ENCODE data around the gene RHBDL1.
A peak's percentile ranks its signal among the peaks of the same experiment; 100 is the strongest.

The RHBDL1 gene

DNA sequence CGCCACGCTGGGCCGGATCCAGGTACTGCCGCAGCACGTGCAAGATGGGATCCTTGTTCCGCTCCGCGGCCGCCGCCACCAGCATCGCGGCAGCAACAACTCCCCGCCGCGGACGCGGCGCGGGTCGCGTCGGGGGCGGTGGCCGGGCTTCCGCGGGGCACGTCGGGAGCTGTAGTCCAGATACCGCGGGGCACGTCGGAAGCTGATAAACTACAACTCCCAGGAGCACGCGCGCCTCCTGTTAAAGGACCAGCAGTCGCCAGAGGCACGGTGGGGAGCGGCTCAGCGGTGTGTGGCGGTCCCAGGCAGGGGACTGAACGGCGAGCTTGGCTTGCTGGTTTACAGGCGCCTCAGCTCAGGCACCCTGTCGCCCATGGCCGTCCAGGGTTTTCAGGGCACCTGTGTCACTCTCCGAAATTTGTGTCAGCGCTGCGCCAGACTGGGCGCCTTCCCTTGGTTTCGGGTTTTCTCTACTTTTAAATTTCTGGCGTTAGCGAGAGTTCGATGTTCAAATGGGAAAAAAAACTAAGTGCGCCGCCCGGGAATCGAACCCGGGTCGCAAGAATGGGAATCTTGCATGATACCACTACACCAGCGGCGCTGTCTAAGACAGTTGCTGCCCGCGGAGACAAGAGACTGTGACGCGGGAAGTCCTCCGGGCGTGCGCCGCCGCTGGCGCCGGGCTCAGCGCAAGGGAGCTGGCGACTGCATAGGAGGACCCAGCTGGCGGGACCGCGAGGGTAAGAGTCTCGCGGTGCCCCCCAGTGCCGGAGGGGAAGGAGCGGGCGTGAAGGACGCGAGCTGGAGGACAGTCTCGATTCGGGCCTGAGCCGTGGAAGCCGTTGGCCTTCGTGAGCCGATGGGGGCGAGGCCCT lies 39.0 kb upstream of the RHBDL1 start, which contains the start of gene METTL26:
TSS of gene METTL26 (minus strand) at position 100 of the 875 bp plus-strand sequence. CDS start at position 85, 15 bp downstream.
- peak; percentile 82 to 85 for DNase-seq (ENCODE audit: low read depth in 2 of 2)

GRCh38 chr16:637081-638018 lies 38.1 kb upstream of the RHBDL1 start:
- DNase-seq (ENCODE audit: low read depth in 2 of 2): peak; percentile 73 to 74

DNA sequence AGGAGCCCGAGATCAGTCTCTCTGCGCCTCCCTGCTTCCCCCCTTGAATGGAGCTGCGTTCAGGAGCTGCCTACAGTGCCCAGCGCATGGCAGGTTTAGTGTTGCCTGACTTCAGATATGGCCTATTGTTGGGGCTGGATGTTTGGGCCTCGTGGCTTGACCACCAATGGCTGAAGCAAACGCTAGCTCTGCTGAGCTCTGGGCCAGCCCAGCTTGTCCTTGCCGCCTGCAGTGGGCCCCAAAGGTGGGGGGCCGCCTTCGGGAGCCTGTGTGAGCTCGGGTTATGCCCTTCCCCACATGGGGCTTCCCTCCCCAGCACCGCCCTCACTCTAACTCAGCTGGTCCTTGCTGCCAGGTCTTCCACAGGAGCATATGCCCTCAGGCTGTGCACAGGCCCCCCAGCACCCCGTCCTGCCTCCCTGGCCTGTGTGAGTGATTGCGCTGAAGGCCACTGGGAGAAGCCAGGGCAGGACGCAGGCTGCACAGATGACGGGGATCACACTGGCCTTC lies 37.4 kb upstream of the RHBDL1 start:
- DNase-seq (ENCODE audit: low read depth in 2 of 2): no peak

DNA sequence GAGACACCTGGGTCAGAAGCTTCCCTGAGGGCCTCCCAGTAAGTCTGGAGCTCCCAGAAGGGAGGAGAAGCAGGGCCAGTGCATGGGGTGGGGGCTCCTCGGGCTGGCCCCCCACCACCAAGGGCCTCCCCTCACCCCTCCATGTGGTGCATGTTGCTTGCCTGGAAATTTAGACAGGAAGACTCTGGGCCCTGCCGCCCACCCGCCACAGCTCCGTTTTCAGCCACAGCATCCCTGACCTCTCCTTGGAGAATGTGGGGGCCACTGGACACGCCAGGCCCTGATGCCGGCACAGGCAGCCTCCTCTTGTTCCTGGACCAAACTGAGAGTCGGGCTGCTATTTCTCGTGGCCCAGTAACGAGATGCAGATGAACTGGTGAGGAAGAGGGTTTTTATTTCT lies 36.6 kb upstream of the RHBDL1 start:
- no peak for DNase-seq (ENCODE audit: low read depth in 2 of 2)

DNA sequence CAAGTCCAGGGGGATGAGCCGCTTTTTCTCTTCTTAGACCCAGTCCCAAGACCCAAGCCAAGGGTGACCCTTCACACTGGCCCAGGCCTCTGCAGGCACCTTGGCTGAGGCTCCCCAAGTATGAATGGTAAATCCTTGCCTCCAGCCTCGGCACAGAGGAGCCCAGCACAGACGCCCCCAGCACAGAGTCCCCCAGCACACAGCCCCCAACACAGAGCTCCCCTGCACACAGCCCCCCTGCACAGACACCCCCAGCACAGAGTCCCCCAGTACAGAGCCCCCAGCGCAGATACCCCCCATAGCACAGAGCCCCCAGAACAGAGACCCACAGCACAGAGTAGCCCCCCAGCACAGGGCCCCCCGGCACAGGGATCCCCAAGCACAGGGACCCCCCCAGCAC lies 34.9 kb upstream of the RHBDL1 start:
- DNase-seq (ENCODE audit: low read depth in 2 of 2): no peak

GRCh38 chr16:641326-642188 lies 33.9 kb upstream of the RHBDL1 start, which contains the start of gene MCRIP2:
MCRIP2 (plus strand) TSS chr16:641828; CDS start chr16:641992, 164 bp downstream.
- DNase-seq (ENCODE audit: low read depth in 2 of 2): peak; percentile 22 to 57

DNA sequence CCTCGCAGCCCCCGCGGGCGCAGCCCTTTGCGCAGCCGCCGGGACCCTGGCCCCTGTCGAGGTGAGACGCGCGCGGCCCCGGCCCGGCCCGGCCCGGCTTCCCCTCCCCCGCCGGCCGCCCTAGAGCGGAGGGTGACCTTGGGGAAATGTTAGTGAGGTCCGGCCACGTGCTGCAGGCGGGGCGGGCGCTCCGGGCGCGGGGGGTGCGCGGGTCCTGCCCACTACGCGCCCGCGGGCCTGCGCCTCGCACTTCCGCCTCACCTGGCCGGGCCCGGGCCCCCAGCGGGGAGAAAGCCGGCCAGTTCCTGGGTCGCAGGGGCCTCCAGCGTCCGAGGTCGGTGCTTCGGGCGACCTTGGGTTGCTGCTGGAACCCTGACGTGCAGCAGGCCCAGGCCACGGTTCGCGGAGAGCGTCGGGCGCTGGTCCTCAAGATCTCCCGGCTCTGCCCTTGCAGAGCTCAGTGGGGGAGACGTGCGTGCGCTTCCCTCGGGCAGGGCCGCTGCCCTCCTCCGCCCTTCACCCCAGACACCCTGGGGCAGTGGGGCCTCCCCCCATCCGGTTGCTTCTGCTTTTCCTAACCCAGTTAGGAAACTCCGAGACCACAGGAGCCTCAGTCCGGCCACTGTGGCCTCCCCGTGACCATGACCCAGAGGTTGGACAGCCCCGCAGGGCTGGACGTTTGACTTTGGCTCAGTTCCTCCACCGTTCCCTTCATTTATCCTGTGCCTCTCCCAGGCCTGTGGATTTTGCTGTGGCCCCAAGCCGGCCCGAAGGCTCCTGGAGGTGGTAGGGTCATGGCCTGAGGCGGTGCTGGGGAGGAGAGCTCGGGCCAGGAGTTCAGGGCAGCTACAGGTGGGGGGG lies 33.1 kb upstream of the RHBDL1 start:
- no peak for DNase-seq (ENCODE audit: low read depth in 2 of 2)

DNA sequence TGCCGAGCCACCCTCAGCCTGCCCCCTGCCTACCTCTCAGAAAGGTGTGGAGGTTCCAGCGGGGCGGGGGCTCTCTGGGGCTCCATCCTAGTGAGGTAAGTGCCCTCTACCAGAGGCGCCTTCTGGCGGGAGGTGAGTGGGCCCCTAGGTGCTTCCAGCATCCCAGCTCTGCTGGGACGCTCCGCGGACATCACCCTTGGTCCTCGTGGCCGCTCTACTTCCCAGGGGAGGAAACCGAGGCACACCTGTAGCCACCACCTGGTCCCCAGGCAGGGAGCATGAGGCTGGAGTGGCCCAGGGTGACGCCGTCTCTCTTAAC lies 32.5 kb upstream of the RHBDL1 start:
- no peak for DNase-seq (ENCODE audit: low read depth in 2 of 2)

GRCh38 chr16:644556-644955 lies 30.9 kb upstream of the RHBDL1 start:
- DNase-seq (ENCODE audit: low read depth in 2 of 2): no peak

DNA sequence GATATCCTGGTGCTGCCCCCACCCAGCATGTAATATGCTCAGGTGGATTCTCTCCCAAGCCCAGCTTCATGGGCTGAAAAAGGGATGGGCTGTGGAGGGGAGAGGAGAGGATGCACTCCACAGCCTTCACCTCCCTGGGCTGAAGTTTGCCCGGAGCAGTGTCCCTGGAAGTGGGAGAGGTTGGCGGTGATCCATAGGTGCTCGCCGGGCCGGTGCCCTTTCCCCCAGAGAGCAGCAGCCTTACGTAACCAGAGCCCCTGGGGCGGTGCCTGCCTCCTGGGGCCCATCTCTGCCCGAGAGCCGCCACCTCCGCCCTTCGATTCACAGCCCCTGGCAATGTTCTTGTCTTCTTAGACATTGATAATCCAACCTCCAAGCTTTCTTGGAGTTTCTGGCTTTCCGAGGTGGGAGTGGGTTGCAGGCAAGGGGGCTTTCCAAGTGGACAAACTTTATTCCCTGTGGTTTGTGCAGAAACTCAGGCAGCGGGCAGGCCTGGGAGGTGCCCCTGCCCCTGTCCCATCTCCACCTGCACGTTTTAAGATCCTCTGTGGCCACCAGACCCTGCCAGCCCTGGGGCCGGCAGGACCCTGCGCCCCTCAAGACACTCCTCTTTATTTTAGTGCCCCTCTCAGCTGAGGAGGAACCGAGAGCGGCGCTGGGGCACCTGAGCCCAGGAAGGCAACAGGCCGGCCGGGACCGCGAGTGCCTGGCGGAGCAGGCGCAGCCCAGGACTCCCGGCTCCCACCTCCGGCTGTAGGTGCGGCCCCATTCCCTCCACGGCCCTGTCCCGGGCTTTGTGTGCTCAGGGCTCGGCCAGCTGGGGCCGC lies 29.4 kb upstream of the RHBDL1 start:
- no peak for DNase-seq (ENCODE audit: low read depth in 2 of 2)

DNA sequence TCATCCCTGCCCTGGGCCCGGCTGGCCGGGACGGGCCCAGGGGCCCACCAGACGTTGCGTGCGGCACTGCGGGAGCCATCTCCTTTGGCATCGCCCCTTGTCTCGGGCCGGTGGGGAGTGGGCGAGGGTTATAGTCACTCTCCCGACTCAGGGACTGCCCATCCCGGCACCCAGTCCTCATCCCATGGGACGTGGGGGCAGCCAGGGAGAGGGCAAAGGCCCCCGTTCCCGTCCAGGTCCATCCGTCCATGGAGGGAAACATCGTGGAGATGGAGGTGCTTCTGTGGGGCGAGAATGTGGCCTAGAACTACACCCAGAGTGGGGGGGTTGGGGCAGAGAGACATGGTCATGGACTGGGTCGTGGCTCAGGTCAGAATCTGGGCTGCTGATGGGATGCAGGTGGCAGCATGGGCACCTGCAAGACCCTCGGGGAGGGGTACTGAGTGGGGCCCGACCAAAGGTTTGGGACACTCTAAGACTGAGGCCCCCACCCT lies 28.7 kb upstream of the RHBDL1 start:
- no peak for DNase-seq (ENCODE audit: low read depth in 2 of 2)

- no peak for DNase-seq (ENCODE audit: low read depth in 2 of 2)
Measured at GRCh38 chr16:647173-647902, 28.1 kb upstream of the RHBDL1 start.

- no peak for DNase-seq (ENCODE audit: low read depth in 2 of 2)
Measured at GRCh38 chr16:648071-648780, 27.2 kb upstream of the RHBDL1 start.

DNA sequence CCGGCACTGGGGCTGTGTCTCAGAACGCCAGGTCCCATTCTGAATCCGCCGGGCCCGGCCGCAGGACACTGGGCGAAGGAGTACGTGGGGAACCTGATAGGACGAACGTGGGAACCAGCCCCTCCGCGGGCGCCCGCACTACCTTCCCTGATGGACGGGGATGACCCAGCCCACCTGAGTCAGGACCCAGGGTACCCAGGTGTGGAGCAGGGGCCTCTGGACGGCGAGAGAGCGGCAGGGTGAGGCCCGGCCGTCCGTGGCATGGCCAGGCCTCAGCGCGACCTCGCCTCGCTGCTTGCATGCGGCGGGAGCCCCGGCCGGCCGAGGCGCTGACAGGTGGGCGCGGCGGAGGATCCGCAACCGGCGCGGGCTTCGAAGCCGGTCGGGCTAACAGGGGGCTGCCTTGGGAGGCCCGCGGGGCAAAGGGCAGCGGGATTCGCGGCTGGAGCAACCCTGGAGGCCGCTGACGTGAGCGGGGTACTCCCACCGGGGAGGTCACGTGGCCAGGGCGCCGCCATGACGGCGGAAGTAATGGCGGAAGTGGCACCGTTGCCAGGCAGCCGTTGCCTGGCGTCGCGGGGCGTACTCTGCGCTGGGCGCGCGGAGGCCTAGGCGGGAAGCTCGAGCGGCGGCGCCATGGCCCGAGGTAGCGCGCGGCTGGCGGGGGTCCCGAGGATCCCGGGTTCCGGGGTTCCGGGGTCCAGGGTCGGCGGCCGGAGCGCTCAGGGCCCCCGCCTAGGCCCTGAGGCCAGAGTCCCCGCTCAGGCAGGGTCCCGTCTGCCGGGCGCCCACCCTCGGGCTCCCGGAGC lies 26.5 kb upstream of the RHBDL1 start, which contains the start of gene WDR90:
TSS of gene WDR90 (plus strand) at position 585 of the 809 bp plus-strand sequence. CDS start at position 637, 52 bp downstream.
- peak; percentile 84 to 87 for DNase-seq (ENCODE audit: low read depth in 2 of 2)

DNA sequence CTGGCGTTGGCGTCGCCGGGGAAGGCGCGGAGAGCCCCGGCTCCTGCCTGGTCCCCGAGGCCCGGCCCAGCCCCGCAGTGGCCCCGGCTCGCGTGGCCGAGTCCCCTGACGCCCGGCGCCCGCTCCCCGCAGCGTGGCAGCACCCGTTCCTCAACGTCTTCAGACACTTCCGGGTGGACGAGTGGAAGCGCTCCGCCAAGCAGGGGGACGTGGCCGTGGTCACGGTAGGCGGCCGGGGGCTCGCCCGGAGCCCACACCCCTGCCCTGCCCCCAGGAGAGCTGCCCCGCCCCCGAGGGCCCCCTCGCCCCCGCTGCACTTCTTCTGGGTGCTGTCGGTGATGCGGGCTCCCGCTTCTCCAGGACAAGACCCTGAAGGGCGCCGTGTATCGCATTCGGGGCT lies 25.8 kb upstream of the RHBDL1 start:
- no peak for DNase-seq (ENCODE audit: low read depth in 2 of 2)

GRCh38 chr16:651844-652243 lies 23.6 kb upstream of the RHBDL1 start:
- DNase-seq (ENCODE audit: low read depth in 2 of 2): no peak
